GM13977 (cell line): Measurements from ENCODE around the gene TM7SF2.
"Not testable (repeated sequence)": the region's sequence is repeated elsewhere in the genome, so short reads cannot be mapped to it uniquely, and the experiment has no call there.

Source experiments
- DNase-seq: peaks from one replicate; pipeline ENCODE4 v3.0.0; 2012; ENCODE audit warnings: low spot score
- in situ Hi-C: fragments of 300-500 bp; cut with MboI; formaldehyde crosslinking; loops from one replicate; pipeline ENCODE4 v1.12.0; 2022; ENCODE audit warnings: low sequenced_read_pairs, low pct_unique_long_range_greater_than_20kb, mixed read lengths, inconsistent platforms; ENCODE audit not compliant: unreplicated experiment
- TF ChIP-seq, protein P1 (sequence below): IDR thresholded peaks from 2 replicates; pipeline ENCODE4 v1.5.1; 2012; ENCODE audit warnings: mild to moderate bottlenecking, control low read depth; ENCODE audit not compliant: insufficient read depth; ENCODE audit errors: extremely low read depth, missing control alignments

TM7SF2 gene

DNA sequence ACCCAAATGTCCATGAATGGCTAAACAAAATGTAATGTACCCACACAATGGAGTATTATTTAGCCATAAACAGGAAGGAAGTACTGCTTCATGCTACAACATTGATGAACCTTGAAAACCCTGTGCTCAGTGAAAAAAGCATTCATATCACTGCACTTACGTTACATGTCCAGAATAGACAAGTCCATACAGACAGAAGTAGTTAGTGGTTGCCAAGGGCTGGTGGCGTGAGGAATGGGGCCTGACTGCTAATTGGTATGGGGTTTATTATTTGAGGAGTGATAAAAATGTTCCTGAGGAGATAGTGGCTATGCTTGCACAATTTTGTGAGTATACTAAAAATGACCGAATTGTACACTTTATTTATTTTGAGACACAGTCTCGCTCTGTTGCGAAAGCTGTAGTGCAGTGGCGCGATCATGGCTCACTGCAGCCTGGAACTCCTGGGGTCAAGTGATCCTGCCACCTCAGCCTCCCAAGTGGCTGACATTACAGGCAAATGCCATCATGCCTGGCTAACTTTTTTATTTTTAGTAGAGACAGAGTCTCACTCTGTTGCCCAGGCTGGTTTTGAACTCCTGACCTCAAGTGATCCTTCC is 30.3 kb downstream of the TM7SF2 start:
- in situ Hi-C loops = no loop called here
- no peak for DNase-seq
- TF ChIP-seq, protein P1, sequence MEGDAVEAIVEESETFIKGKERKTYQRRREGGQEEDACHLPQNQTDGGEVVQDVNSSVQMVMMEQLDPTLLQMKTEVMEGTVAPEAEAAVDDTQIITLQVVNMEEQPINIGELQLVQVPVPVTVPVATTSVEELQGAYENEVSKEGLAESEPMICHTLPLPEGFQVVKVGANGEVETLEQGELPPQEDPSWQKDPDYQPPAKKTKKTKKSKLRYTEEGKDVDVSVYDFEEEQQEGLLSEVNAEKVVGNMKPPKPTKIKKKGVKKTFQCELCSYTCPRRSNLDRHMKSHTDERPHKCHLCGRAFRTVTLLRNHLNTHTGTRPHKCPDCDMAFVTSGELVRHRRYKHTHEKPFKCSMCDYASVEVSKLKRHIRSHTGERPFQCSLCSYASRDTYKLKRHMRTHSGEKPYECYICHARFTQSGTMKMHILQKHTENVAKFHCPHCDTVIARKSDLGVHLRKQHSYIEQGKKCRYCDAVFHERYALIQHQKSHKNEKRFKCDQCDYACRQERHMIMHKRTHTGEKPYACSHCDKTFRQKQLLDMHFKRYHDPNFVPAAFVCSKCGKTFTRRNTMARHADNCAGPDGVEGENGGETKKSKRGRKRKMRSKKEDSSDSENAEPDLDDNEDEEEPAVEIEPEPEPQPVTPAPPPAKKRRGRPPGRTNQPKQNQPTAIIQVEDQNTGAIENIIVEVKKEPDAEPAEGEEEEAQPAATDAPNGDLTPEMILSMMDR = no peak

DNA sequence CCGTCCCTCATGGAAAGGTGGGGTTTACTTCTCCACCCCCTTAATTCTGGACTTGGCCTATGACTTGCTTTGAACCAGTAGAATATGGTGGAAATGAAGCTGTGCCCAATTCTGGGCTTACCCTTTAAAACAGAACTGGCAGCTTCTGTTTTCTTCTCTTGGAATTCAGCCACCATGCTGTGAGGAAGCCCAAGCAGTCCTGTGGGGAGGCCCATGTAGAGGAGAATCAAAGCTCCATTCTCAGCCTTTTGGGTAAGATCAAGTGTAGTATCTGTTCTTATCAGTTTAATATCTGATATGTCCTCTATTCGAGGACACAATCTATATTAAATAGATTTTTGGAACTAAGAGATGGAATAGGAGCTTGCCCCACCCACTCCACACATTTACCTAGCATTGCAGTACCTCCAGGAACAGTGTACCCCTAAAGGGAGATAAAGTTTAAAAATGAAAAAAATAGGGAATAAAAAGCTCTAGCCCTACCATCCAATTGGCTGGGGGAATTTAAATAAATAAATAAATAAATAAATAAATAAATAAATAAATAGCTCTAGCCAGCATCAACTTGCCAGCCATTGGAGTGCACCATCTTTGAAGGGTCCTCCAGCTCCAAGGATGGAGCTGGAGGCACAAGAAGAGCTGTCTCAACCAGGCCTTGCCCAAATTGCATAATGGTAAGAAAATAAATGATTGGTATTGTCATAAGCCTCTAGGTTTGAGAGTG is 35.8 kb downstream of the TM7SF2 start:
- TF ChIP-seq, protein P1 = no peak
- in situ Hi-C loops = no loop called here
- no peak for DNase-seq

DNA sequence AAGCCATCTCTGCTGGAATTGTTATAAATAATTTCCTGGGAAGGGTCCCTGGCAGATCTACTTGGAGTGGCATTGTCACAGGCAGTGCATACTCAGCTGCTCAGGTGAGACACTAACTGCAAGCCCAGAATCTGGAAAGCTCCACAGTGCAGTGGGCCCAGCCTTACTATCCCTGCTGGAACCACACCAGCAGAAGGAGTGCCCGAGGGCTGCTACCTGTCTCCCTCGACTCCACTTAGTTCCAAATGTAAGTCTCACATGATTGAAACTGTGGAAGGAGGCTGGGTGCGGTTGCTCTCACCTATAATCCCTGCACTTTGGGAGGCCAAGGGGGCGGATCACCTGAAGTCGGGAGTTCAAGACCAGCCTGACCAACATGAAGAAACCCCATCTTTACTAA is 37.0 kb downstream of the TM7SF2 start:
- DNase-seq = no peak
- in situ Hi-C loops = no loop called here
- TF ChIP-seq, protein P1 = no peak

DNA sequence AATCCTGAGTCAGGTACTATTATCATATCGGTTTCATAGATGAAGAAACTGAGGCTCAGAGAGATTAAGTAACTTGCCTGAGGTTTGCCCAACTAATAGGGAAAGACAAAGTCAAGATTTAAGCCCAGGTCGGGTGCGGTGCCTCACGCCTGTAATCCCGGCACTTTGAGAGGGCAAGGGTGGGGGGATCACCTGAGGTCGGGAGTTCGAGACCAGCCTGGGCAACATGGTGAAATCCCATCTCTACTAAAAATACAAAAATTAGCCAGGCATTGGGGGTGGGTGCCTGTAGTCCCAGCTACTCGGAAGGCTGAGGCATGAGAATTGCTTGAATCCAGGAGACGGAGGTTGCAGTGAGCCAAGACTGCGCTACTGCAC is 38.4 kb downstream of the TM7SF2 start:
- in situ Hi-C loops, DNase-seq: not testable (repeated sequence)

DNA sequence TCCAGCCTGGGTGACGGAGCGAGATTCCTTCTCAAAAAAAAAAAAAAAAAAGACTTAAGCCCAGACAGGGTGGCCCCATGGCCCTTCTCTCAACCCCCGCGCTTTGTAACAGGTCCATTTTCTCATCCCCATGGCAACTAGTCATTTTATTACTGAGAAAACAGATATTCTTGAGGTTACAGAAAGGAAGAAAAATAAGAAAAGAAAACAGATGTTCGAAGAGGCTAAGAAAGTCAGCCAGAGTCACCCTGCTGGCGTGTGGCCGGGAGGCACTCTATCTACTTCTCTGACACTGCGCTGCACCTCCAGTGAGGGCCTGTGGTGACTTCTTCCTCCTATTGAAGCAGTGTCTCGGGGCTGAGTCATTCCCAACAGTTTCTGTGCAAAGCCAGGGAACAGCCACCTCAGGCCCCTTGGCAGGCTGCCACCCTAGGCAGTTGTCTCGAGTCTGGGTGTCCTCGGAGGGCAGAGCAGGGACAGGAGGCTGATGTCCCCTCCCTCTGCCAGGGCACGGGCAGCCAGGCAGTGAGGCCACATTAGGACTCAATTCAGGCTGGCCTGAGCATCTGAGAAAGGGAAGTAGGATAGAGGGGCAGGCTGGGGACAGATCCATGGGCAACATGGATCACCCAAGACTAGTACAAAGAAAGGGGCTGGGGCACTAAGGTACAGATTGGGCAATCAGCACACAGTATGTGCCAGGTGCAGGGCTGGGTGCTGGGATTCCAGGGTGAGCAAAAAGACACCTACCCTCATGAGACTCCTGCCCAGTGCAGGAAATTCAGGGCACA is 39.0 kb downstream of the TM7SF2 start:
- DNase-seq = peak; percentile 39
- in situ Hi-C loops = no loop called here
- TF ChIP-seq, protein P1 = no peak

DNA sequence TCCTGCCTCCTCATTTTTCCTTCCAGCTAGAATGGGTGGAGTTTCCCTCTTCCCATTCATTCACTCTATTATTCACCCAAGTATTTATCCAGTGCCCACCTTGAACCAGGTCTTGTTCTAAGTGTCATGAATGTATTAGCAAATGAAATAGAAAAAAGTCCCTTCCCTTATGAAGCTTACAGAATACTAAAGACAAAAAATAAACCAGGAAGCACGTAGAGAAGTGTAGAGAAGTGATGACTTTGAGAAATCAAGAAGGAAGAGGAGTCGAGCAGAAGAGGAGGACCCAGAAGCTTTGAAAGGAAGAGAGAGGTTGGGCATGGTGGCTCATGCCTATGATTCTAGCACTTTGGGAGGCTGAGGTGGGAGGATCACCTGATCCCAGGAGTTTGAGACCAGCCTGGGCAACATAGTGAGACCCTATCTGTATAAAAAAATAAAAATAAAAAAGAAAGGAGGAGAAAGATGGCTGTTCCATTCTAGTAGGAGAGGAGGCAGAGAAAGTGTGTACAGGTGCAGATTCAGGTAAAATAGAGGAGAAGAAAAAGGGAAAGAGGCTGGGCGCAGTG is 39.7 kb downstream of the TM7SF2 start:
- in situ Hi-C loops = no loop called here
- no peak for DNase-seq
- TF ChIP-seq, protein P1 = no peak
